ENCODE measurements around the gene POU5F2. TPM values are rescaled to one million over a fixed set of nuclear protein-coding genes. Genes with fewer than 3 reads are reported as not detected.

Gene POU5F2
- total RNA-seq, 1 donor from 2014 or later: 0.53 TPM

DNA sequence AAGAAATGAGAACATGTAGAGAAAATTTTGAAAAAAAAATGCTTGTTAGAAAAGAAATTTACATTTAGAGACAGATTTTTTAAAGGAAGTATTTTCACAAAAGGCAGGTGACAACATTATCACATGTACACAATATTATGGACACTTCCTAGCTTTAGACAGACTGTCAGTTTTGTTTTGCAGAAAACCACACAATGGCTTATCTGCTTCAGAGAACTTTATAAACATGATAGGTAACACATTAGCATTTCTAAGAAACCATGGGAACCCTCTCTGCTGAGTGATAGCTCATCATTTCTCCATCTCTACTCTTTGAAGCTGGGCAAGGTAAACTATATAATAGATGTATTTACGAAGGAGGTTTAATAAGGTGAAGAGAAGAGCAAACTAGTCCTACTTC lies 25.6 kb downstream of the POU5F2 start:
- Histone ChIP-seq H3K4me3 (ENCODE audit: low read depth, low read length) (no peak overlapping the region), H3K27me3 (ENCODE audit: control insufficient read depth, insufficient read depth, low read length) (no peaks in the 10 kb centered on the region), H3K36me3 (ENCODE audit: control insufficient read depth, insufficient read depth, low read length) (no peaks in the 10 kb centered on the region)
- TF ChIP-seq, protein P1, sequence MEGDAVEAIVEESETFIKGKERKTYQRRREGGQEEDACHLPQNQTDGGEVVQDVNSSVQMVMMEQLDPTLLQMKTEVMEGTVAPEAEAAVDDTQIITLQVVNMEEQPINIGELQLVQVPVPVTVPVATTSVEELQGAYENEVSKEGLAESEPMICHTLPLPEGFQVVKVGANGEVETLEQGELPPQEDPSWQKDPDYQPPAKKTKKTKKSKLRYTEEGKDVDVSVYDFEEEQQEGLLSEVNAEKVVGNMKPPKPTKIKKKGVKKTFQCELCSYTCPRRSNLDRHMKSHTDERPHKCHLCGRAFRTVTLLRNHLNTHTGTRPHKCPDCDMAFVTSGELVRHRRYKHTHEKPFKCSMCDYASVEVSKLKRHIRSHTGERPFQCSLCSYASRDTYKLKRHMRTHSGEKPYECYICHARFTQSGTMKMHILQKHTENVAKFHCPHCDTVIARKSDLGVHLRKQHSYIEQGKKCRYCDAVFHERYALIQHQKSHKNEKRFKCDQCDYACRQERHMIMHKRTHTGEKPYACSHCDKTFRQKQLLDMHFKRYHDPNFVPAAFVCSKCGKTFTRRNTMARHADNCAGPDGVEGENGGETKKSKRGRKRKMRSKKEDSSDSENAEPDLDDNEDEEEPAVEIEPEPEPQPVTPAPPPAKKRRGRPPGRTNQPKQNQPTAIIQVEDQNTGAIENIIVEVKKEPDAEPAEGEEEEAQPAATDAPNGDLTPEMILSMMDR (IDR thresholded peaks at IDR 0.05; ENCODE audit: insufficient read depth, low read length, severe bottlenecking): no peak
- no peak for FAIRE-seq
- DNase-seq (ENCODE audit: low read depth): no peak

DNA sequence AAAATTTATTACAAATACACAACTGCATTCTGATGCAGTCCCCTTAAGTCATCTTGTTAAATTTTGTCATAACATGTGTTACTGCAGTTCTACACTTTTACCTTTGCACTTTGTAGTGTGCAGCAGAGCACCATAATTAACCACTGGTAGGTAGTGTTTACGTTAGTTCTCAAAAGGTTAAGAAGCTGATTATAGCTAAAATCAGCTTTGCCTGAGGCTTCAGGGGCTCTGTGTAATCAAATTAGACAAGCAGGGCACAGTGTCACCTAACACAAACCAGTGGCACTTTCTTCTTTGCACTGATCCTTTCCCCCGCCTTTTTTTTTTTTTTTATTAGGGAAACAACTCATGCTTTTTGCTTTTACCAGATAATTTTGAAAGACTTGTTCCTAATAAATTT lies 26.1 kb downstream of the POU5F2 start:
- DNase-seq (ENCODE audit: low read depth) (no peak), FAIRE-seq (no peak)
- H3K36me3 ChIP-seq (ENCODE audit: control insufficient read depth, insufficient read depth, low read length): no peaks in the 10 kb centered on the region
- TF ChIP-seq, protein P1 (IDR thresholded peaks at IDR 0.05; ENCODE audit: insufficient read depth, low read length, severe bottlenecking): no peak
- no peaks in the 10 kb centered on the region for H3K27me3 ChIP-seq (ENCODE audit: control insufficient read depth, insufficient read depth, low read length)
- H3K4me3 ChIP-seq (ENCODE audit: low read depth, low read length): no peak overlapping the region

DNA sequence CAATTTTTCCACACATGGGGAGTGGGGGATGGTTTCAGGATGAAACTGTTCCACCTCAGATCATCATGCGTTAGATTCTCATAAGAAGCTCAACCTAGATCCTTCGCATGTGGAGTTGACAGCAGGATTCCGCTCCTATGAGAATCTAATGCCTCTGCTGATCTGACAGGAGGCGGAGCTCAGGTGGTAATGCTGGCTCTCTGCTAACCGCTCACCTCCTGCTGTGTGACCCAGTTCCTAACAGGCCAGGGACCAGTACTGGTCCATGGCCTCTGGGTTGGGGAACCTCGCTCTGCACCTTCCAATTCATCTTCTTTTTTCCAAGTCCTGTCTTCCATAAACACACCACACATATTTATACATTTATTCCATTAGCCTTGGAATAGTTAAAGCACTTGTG lies 33.0 kb downstream of the POU5F2 start:
- TF ChIP-seq, protein P1 (IDR thresholded peaks at IDR 0.05; ENCODE audit: insufficient read depth, low read length, severe bottlenecking): no peak
- DNase-seq (ENCODE audit: low read depth): no peak
- no peak overlapping the region for H3K4me3 ChIP-seq (ENCODE audit: low read depth, low read length)
- H3K36me3 ChIP-seq (ENCODE audit: control insufficient read depth, insufficient read depth, low read length): no peaks in the 10 kb centered on the region
- FAIRE-seq: no peak
- no peaks in the 10 kb centered on the region for H3K27me3 ChIP-seq (ENCODE audit: control insufficient read depth, insufficient read depth, low read length)

DNA sequence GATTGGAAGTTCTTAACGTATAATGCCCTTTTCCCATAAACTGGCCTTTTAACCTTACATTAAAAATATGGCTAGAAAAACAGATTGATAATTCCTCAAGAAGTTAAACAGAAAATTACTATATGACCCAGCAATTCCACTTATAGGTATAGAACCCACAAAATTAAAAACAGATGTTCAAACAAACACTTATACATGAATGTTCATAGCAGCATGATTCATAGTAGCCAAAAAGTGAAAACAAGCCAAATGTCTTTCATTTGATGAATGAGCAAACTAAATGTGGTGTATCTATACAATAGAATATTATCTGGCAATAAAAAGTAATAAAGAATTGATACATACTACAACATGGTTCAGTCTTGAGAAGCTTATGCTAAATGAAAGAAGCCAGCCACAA lies 35.5 kb downstream of the POU5F2 start:
- FAIRE-seq: no peak
- no peak overlapping the region for H3K4me3 ChIP-seq (ENCODE audit: low read depth, low read length)
- no peak for DNase-seq (ENCODE audit: low read depth)
- TF ChIP-seq, protein P1 (IDR thresholded peaks at IDR 0.05; ENCODE audit: insufficient read depth, low read length, severe bottlenecking): no peak
- no peaks in the 10 kb centered on the region for H3K36me3 ChIP-seq (ENCODE audit: control insufficient read depth, insufficient read depth, low read length)
- no peaks in the 10 kb centered on the region for H3K27me3 ChIP-seq (ENCODE audit: control insufficient read depth, insufficient read depth, low read length)

DNA sequence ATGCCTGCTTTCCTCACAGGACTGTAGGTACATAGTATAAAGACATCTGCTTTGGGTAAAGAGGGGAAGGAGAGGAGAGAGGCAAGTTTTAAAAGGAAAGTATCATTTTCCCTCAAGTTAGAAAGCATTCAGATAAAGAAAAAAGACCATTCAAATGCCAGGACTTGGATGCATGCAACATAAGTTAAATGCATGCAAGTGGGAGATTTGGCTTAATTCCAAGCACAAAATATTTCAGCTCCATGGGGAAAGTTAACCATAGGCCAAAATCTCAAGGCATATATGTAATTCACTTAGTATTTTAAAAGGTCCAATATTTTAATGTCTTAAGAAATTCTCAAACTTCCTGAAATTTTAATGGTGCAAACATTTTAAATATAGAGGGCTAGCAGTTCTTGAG lies 36.4 kb downstream of the POU5F2 start:
- H3K4me3 ChIP-seq (ENCODE audit: low read depth, low read length): no peak overlapping the region
- no peak for FAIRE-seq
- no peak for DNase-seq (ENCODE audit: low read depth)
- H3K36me3 ChIP-seq (ENCODE audit: control insufficient read depth, insufficient read depth, low read length): no peaks in the 10 kb centered on the region
- TF ChIP-seq, protein P1 (IDR thresholded peaks at IDR 0.05; ENCODE audit: insufficient read depth, low read length, severe bottlenecking): no peak
- no peaks in the 10 kb centered on the region for H3K27me3 ChIP-seq (ENCODE audit: control insufficient read depth, insufficient read depth, low read length)

DNA sequence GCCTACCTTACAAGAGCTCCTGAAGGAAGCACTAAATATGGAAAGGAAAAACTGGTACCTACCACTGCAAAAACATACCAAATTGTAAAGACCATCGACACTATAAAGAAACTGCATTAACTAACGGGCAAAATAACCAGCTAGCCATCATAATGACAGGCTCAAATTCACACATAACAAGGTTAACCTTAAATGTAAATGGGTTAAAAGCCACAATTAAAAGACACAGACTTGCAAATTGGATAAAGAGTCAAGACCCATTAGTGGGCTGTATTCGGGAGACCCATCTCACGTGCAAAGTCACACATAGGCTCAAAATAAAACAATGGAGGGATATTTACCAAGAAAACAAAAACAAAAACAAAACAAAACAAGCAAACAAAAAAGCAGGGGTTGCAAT lies 49.4 kb downstream of the POU5F2 start:
- TF ChIP-seq, protein P1 (IDR thresholded peaks at IDR 0.05; ENCODE audit: insufficient read depth, low read length, severe bottlenecking): no peak
- Histone ChIP-seq H3K27me3 (ENCODE audit: control insufficient read depth, insufficient read depth, low read length) (no peaks in the 10 kb centered on the region), H3K4me3 (ENCODE audit: low read depth, low read length) (no peak overlapping the region), H3K36me3 (ENCODE audit: control insufficient read depth, insufficient read depth, low read length) (no peaks in the 10 kb centered on the region)
- DNase-seq (ENCODE audit: low read depth) (no peak), FAIRE-seq (no peak)

Data from bronchial epithelial cell (primary cell).